K562 (cell line): ENCODE measurements around the gene CXCL1. TPM values are rescaled to one million over a fixed set of nuclear protein-coding genes. Genes with fewer than 3 reads are reported as not detected.

Source experiments
- ATAC-seq: fragments of 200-7000 bp; cut with Tn5 transposase; 3 replicates; pipeline ENCODE4 v1.9.1; 2020; ENCODE audit warnings: moderate library complexity
- BruUV-seq: library from RNA; stranded (reverse); fragments of 400-500 nt; replicated peaks from 2 replicates; lab custom pipeline; 2021; lab: Mats Ljungman, UMichigan
- CTCF ChIA-PET: fragments of 300-600 bp; formaldehyde crosslinking; extraction: SDS; loops from one replicate; lab custom pipeline; 2021; ENCODE audit warnings: low intra/inter-chr PET ratio; lab: Yijun Ruan, JAX
- POLR2A ChIA-PET: fragments of 300-600, 350-650 bp; sonication (Branson Sonifier 250); formaldehyde crosslinking; extraction: SDS; loops from one replicate; lab custom pipeline; 2021; ENCODE audit warnings: antibody characterized with exemption, inconsistent platforms; lab: Yijun Ruan, JAX
- DNase-seq, 4 experiments: peaks; one replicate each; pipeline versions ENCODE4 v3.0.0 to v3.0.0-alpha.2; 2011 to 2018; ENCODE audit warnings: low spot score in 3 of 4, mixed read lengths in 3 of 4; ENCODE audit errors: extremely low read depth in 1 of 4
- FAIRE-seq: peaks from 2 replicates; lab custom pipeline; 2011; peaks lifted over from hg19 to GRCh38; lab: Jason Lieb, UNC
- H2AFZ ChIP-seq: 2 replicates; pipeline ENCODE4 v1.6.0; 2011; ENCODE audit warnings: low read depth, low read length, control low read depth, inconsistent platforms
- H3K27ac ChIP-seq: fragments of 200-600 bp; 3 replicates; pipeline ENCODE4 v1.8.0; 2011; ENCODE audit warnings: low read depth, mild to moderate bottlenecking, control low read depth, inconsistent platforms, low read length, moderate library complexity, mixed read lengths; ENCODE audit errors: extremely low read depth
- H3K27me3 ChIP-seq, 2 experiments: fragments of 300-600 bp in 1 of 2; 2 replicates in 1 of 2; 3 replicates in 1 of 2; pipeline versions ENCODE4 v1.6.0 to v1.8.0; 2011; ENCODE audit warnings: inconsistent platforms in 2 of 2, low read length in 2 of 2, mild to moderate bottlenecking in 1 of 2, mixed read lengths in 1 of 2, moderate library complexity in 1 of 2; ENCODE audit not compliant: control insufficient read depth in 2 of 2, insufficient read depth in 2 of 2
- H3K36me3 ChIP-seq: fragments of 300-600 bp; 3 replicates; pipeline ENCODE4 v1.8.0; 2011; ENCODE audit warnings: mild to moderate bottlenecking, low read length, inconsistent platforms; ENCODE audit not compliant: control insufficient read depth, insufficient read depth
- H3K4me1 ChIP-seq, 2 experiments: fragments of 200-600 bp in 1 of 2; replicated peaks in 1 of 2; 2 replicates in 1 of 2; 3 replicates in 1 of 2; pipeline versions ENCODE4 v1.5.1 to v1.8.0; 2011; ENCODE audit warnings: inconsistent platforms in 2 of 2, low read length in 2 of 2, mild to moderate bottlenecking in 1 of 2, mixed read lengths in 1 of 2, moderate library complexity in 1 of 2; ENCODE audit not compliant: control insufficient read depth in 2 of 2, insufficient read depth in 2 of 2
- H3K4me2 ChIP-seq: 2 replicates; pipeline ENCODE4 v1.6.1; 2011; ENCODE audit warnings: low read length, control low read depth, inconsistent platforms, mixed read lengths; ENCODE audit not compliant: insufficient read depth
- H3K4me3 ChIP-seq: fragments of 200-600 bp; sonication (generic), shearing (Covaris generic); 2 replicates; pipeline ENCODE4 v1.5.1; 2016; ENCODE audit warnings: control low read depth, inconsistent platforms
- H3K79me2 ChIP-seq: fragments of 200-600 bp; 3 replicates; pipeline ENCODE4 v1.8.0; 2011; ENCODE audit warnings: low read length, inconsistent platforms; ENCODE audit not compliant: control insufficient read depth, insufficient read depth
- H3K9ac ChIP-seq, 2 experiments: 2 replicates each; pipeline versions ENCODE4 v1.6.0 to v1.6.1; 2011; ENCODE audit warnings: low read depth in 2 of 2, low read length in 2 of 2, control low read depth in 1 of 2, inconsistent platforms in 1 of 2, mild to moderate bottlenecking in 1 of 2, mixed read lengths in 1 of 2; ENCODE audit not compliant: insufficient read depth in 1 of 2
- H3K9me1 ChIP-seq: one replicate; pipeline ENCODE4 v1.6.0; 2011; ENCODE audit warnings: inconsistent platforms, mild to moderate bottlenecking, low read length, moderate library complexity; ENCODE audit not compliant: control insufficient read depth, insufficient read depth
- H3K9me3 ChIP-seq: replicated peaks from 2 replicates; pipeline ENCODE4 v1.5.1; 2011; ENCODE audit warnings: low read depth, low read length, inconsistent platforms; ENCODE audit not compliant: control insufficient read depth, insufficient read depth
- H4K20me1 ChIP-seq: replicated peaks from 2 replicates; pipeline ENCODE4 v1.6.1; 2011; ENCODE audit warnings: low read length, inconsistent platforms, mixed read lengths; ENCODE audit not compliant: control insufficient read depth, insufficient read depth
- MCM3 ChIP-seq: fragments of 450-650 bp; IDR thresholded peaks from 2 replicates; pipeline ENCODE4 v1.6.1; 2016
- STAT5A ChIP-seq: IDR thresholded peaks from 2 replicates; pipeline ENCODE4 v1.6.1; 2012; ENCODE audit warnings: low read length, inconsistent platforms, borderline replicate concordance
- ZFP91 ChIP-seq: sonication (generic); formaldehyde crosslinking; IDR thresholded peaks from 2 replicates; pipeline ENCODE4 v1.8.0; 2022; ENCODE audit warnings: mild to moderate bottlenecking, missing genetic modification reagents
- WGBS: fragments of 100-300 bp; shearing (Covaris generic); methylation state at CpG from one replicate; pipeline ENCODE4 v1.1.6; 2016; ENCODE audit warnings: low coverage, mixed read lengths; ENCODE audit not compliant: insufficient coverage; ENCODE audit errors: missing lambda C conversion rate; 5-methylcytosine and 5-hydroxymethylcytosine counted together
- in situ Hi-C: fragments of 300-500 bp; cut with MboI; formaldehyde crosslinking; loops from 4 replicates; pipeline ENCODE4 v1.15.0; 2018; ENCODE audit warnings: inconsistent platforms, mixed read lengths
- intact Hi-C: fragments of 100-400 bp; cut with micrococcal nuclease; formaldehyde crosslinking; loops from 2 replicates; pipeline ENCODE4 v1.14.2; 2022
- polyA plus RNA-seq, 8 experiments: library from polyadenylated mRNA; depleted of rRNA in 4 of 8; stranded (reverse) in 5 of 8; unstranded in 3 of 8; fragments of >200 nt; fragmentation: Nextera tagmentation in 2 of 8; fragmentation: Illumina TruSeq in 1 of 8; extraction: Ambion mirVana in 2 of 8; extraction: Trizol in 1 of 8; gene quantifications; 2 replicates each; pipeline versions ENCODE4 v1.2.1 to v1.2.3, GENCODE V29; 2011 to 2014; ENCODE audit warnings: inconsistent platforms in 1 of 8, missing spikeins in 1 of 8
- total RNA-seq, 7 experiments: library from RNA; depleted of rRNA in 6 of 7; stranded (reverse); fragments of >200 nt in 6 of 7; fragmentation: Illumina TruSeq in 2 of 7; extraction: Trizol in 2 of 7; gene quantifications; 2 replicates each; pipeline versions ENCODE4 v1.2.1 to v1.2.3, GENCODE V29; 2011 to 2021; ENCODE audit warnings: low replicate concordance in 1 of 7
- TF ChIP-seq, protein P1 (sequence below): fragments of 250-450 bp; sonication (Bioruptor Pico); IDR thresholded peaks from 2 replicates; pipeline ENCODE4 v1.5.0; 2022; ENCODE audit warnings: mild to moderate bottlenecking
- TF ChIP-seq, protein P2 (sequence below): sonication (generic); formaldehyde crosslinking; IDR thresholded peaks from 2 replicates; pipeline ENCODE4 v1.4.0; 2020; ENCODE audit warnings: mild to moderate bottlenecking, missing genetic modification reagents

Gene CXCL1
- total and polyA plus RNA-seq, 9 of the 15 experiments (the other 6 are each of a cell fraction or from before 2014, with no cell fraction given), result 0.07 to 2.2 (median 0.32) TPM; not detected in 3

GRCh38 chr4:73851293-73851692 is 17.9 kb upstream of the CXCL1 start:
- in situ Hi-C loops (no loop called here), intact Hi-C loops (no loop called here)
- no peak overlapping the region for H2AFZ ChIP-seq
- no TSS peak for BruUV-seq
- H3K27me3 ChIP-seq, result no peaks in the 10 kb centered on the region
- no peak for FAIRE-seq
- H3K36me3 ChIP-seq, result no peaks in the 10 kb centered on the region
- ChIA-PET CTCF (no interaction called here), POLR2A (no interaction called here)
- 6% methylated on average over 1 of the region's 1 CpG for WGBS
- H4K20me1 ChIP-seq, result no peaks in the 10 kb centered on the region
- H3K9me1 ChIP-seq, result no peaks in the 10 kb centered on the region
- H3K4me1 ChIP-seq, result peaks cover 0 to 5% of the 10 kb centered on the region in 2 experiments; a peak in 1 of 5 replicates
- H3K4me3 ChIP-seq, result no peak overlapping the region
- H3K27ac ChIP-seq, result no peak overlapping the region
- no peaks in the 10 kb centered on the region for H3K9me3 ChIP-seq
- H3K79me2 ChIP-seq, result no peaks in the 10 kb centered on the region
- no peak overlapping the region for H3K4me2 ChIP-seq
- TF ChIP-seq, protein P1, sequence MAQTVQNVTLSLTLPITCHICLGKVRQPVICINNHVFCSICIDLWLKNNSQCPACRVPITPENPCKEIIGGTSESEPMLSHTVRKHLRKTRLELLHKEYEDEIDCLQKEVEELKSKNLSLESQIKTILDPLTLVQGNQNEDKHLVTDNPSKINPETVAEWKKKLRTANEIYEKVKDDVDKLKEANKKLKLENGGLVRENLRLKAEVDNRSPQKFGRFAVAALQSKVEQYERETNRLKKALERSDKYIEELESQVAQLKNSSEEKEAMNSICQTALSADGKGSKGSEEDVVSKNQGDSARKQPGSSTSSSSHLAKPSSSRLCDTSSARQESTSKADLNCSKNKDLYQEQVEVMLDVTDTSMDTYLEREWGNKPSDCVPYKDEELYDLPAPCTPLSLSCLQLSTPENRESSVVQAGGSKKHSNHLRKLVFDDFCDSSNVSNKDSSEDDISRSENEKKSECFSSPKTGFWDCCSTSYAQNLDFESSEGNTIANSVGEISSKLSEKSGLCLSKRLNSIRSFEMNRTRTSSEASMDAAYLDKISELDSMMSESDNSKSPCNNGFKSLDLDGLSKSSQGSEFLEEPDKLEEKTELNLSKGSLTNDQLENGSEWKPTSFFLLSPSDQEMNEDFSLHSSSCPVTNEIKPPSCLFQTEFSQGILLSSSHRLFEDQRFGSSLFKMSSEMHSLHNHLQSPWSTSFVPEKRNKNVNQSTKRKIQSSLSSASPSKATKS (CRISPR knock-in tag), result no peak
- TF ChIP-seq ZFP91, result no peak
- no peak for TF ChIP-seq STAT5A
- no peak for TF ChIP-seq MCM3
- TF ChIP-seq, protein P2, sequence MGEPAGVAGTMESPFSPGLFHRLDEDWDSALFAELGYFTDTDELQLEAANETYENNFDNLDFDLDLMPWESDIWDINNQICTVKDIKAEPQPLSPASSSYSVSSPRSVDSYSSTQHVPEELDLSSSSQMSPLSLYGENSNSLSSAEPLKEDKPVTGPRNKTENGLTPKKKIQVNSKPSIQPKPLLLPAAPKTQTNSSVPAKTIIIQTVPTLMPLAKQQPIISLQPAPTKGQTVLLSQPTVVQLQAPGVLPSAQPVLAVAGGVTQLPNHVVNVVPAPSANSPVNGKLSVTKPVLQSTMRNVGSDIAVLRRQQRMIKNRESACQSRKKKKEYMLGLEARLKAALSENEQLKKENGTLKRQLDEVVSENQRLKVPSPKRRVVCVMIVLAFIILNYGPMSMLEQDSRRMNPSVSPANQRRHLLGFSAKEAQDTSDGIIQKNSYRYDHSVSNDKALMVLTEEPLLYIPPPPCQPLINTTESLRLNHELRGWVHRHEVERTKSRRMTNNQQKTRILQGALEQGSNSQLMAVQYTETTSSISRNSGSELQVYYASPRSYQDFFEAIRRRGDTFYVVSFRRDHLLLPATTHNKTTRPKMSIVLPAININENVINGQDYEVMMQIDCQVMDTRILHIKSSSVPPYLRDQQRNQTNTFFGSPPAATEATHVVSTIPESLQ (CRISPR knock-in tag), result no peak
- no peak for DNase-seq
- H3K9ac ChIP-seq, result no peak overlapping the region
- no peak for ATAC-seq
